B cell (primary cell): ENCODE data around the gene DLGAP3. TPM values are rescaled to one million over a fixed set of nuclear protein-coding genes. Genes with fewer than 3 reads are reported as not detected.
"Not testable (repeated sequence)": the region's sequence is repeated elsewhere in the genome, so short reads cannot be mapped to it uniquely, and the experiment has no call there.

Source experiments
- ATAC-seq: fragments of 200-7000 bp; cut with Tn5 transposase; one replicate; pipeline ENCODE4 v1.10.0; 2021; ENCODE audit warnings: low read depth, mild to moderate bottlenecking, moderate number of reproducible peaks, moderate library complexity
- CTCF ChIA-PET: fragments of 350-600 bp; sonication (Branson Sonifier 250); formaldehyde crosslinking; loops from one replicate; lab custom pipeline; 2021; ENCODE audit warnings: antibody characterized with exemption, inconsistent platforms; lab: Charles Lee
- POLR2A ChIA-PET: fragments of 350-600 bp; sonication (Branson Sonifier 250); formaldehyde crosslinking; loops from one replicate; lab custom pipeline; 2021; ENCODE audit warnings: antibody characterized with exemption; lab: Charles Lee
- DNase-seq: peaks from one replicate; pipeline ENCODE4 v3.0.0; 2013
- H2AFZ ChIP-seq: 2 replicates; pipeline ENCODE4 v1.6.1; 2012; ENCODE audit warnings: mild to moderate bottlenecking, low read depth, low read length; ENCODE audit not compliant: insufficient read depth, poor library complexity, severe bottlenecking
- H3K27ac ChIP-seq, 2 donors: 1 replicate in 1 of 2; 2 replicates in 1 of 2; pipeline ENCODE4 v1.5.1; 2012 to 2013; ENCODE audit warnings: low read length in 2 of 2, mild to moderate bottlenecking in 2 of 2, moderate library complexity in 1 of 2
- H3K27me3 ChIP-seq, 4 experiments: fragments of 200-600 bp in 1 of 4; sonication (generic) in 1 of 4; replicated peaks in 1 of 4; 1 replicate in 2 of 4; 2 replicates in 2 of 4; pipeline versions ENCODE4 v1.6.1 to v1.7.0; 2013 to 2016; ENCODE audit warnings: low read length in 3 of 4, mild to moderate bottlenecking in 2 of 4, mixed read lengths in 1 of 4, moderate library complexity in 1 of 4; ENCODE audit not compliant: insufficient read depth in 4 of 4, control insufficient read depth in 3 of 4; ENCODE audit errors: control extremely low read depth in 1 of 4
- H3K36me3 ChIP-seq, 2 experiments: replicated peaks in 1 of 2; 1 replicate in 1 of 2; 2 replicates in 1 of 2; pipeline versions ENCODE4 v1.6.1 to v1.7.1; 2013; ENCODE audit warnings: low read length in 1 of 2; ENCODE audit not compliant: insufficient read depth in 2 of 2, control insufficient read depth in 1 of 2; ENCODE audit errors: control extremely low read depth in 1 of 2, extremely low read depth in 1 of 2
- H3K4me1 ChIP-seq, 2 donors: fragments of 200-600 bp in 1 of 2; sonication (generic) in 1 of 2; 1 replicate in 1 of 2; 2 replicates in 1 of 2; pipeline versions ENCODE4 v1.5.1 to v1.6.1; 2013 to 2017; ENCODE audit warnings: low read length in 2 of 2; ENCODE audit not compliant: control insufficient read depth in 2 of 2, insufficient read depth in 2 of 2
- H3K4me2 ChIP-seq: replicated peaks from 2 replicates; pipeline ENCODE3; 2012; ENCODE audit warnings: mild to moderate bottlenecking, low read depth, low read length; ENCODE audit not compliant: poor library complexity, severe bottlenecking
- H3K4me3 ChIP-seq, 5 experiments: fragments of 200-600 bp in 1 of 5; sonication (generic) in 1 of 5; 1 replicate in 3 of 5; 2 replicates in 2 of 5; pipeline versions ENCODE4 v1.5.1 to v1.7.0; 2011 to 2016; ENCODE audit warnings: low read length in 4 of 5, mild to moderate bottlenecking in 4 of 5, low read depth in 2 of 5, control low read depth in 1 of 5, moderate library complexity in 1 of 5; ENCODE audit not compliant: insufficient read depth in 1 of 5; ENCODE audit errors: control extremely low read depth in 1 of 5, extremely low read depth in 1 of 5
- H3K79me2 ChIP-seq: fragments of 200-600 bp; sonication (generic); one replicate; pipeline ENCODE4 v1.6.0; 2016; ENCODE audit warnings: low read length; ENCODE audit not compliant: control insufficient read depth, insufficient read depth
- H3K9ac ChIP-seq: fragments of 200-600 bp; sonication (generic); 2 replicates; pipeline ENCODE4 v1.6.1; 2017; ENCODE audit warnings: mild to moderate bottlenecking, low read length, moderate library complexity
- H3K9me3 ChIP-seq, 3 donors: one replicate each; pipeline versions ENCODE4 v1.6.1 to v1.7.1; 2013; ENCODE audit warnings: low read length in 2 of 3; ENCODE audit not compliant: control insufficient read depth in 2 of 3, insufficient read depth in 1 of 3; ENCODE audit errors: control extremely low read depth in 1 of 3
- H4K20me1 ChIP-seq: 2 replicates; pipeline ENCODE4 v1.6.0; 2012; ENCODE audit warnings: mild to moderate bottlenecking, low read length; ENCODE audit not compliant: insufficient read depth, control insufficient read depth, poor library complexity, severe bottlenecking
- H3K27ac Mint-ChIP-seq: one replicate; pipeline ENCODE4 v1.8.0; 2021; ENCODE audit warnings: mixed read lengths
- H3K27me3 Mint-ChIP-seq: one replicate; pipeline ENCODE4 v1.8.0; 2021; ENCODE audit warnings: mixed read lengths
- H3K4me1 Mint-ChIP-seq: one replicate; pipeline ENCODE4 v1.8.0; 2021; ENCODE audit warnings: mixed read lengths
- H3K4me3 Mint-ChIP-seq: one replicate; pipeline ENCODE4 v1.8.0; 2021; ENCODE audit warnings: mixed read lengths
- H3K9me3 Mint-ChIP-seq: one replicate; pipeline ENCODE4 v1.8.0; 2022; ENCODE audit warnings: mixed read lengths; ENCODE audit not compliant: insufficient read depth
- CTCF ChIP-seq: fragments of 200-600 bp; IDR thresholded peaks from one replicate; pipeline ENCODE4 v1.8.0; 2022; ENCODE audit warnings: antibody characterized with exemption, mild to moderate bottlenecking
- EZH2 ChIP-seq: IDR thresholded peaks from 2 replicates; pipeline ENCODE4 v1.6.1; 2012; ENCODE audit warnings: borderline replicate concordance, low read depth, mild to moderate bottlenecking, moderate library complexity, low read length; ENCODE audit not compliant: insufficient read depth, poor library complexity, severe bottlenecking
- WGBS: methylation state at CpG from one replicate; pipeline ENCODE4 v1.1.5; 2013; ENCODE audit warnings: missing lambda C conversion rate; ENCODE audit not compliant: insufficient coverage; 5-methylcytosine and 5-hydroxymethylcytosine counted together
- intact Hi-C: fragments of 100-400 bp; cut with micrococcal nuclease; formaldehyde crosslinking; loops from one replicate; pipeline ENCODE4 v1.10.0; 2022
- polyA plus RNA-seq: library from polyadenylated mRNA; depleted of rRNA; stranded (reverse); fragments of >200 nt; gene quantifications from 2 replicates; pipeline ENCODE4 v1.2.3, GENCODE V29; 2012
- total RNA-seq, 2 donors: library from RNA; stranded (reverse); fragments of 120-200 nt in 1 of 2; gene quantifications; 1 replicate in 1 of 2; 2 replicates in 1 of 2; pipeline versions ENCODE4 v1.2.3 to v1.2.4, GENCODE V29; 2013 to 2022

DLGAP3 gene
- total and polyA plus RNA-seq, 2 donors (not counting 1 experiment from before 2014, with no cell fraction given): 2.3 to 2.4 TPM

- POLR2A ChIA-PET: no interaction called here
- H3K27me3 Mint-ChIP-seq: peaks cover 40% of the 10 kb centered on the region
- no CpG with 5 or more reads among the region's 1 CpG for WGBS
Measured at GRCh38 chr1:34950428-34950827, 21.0 kb upstream of the DLGAP3 start.

GRCh38 chr1:34948739-34949138 lies 19.3 kb upstream of the DLGAP3 start:
- H3K4me3 ChIP-seq, intact Hi-C loops, H4K20me1 ChIP-seq, H3K9ac ChIP-seq, H3K27ac ChIP-seq, H3K4me1 Mint-ChIP-seq, H3K4me1 ChIP-seq, H2AFZ ChIP-seq, H3K79me2 ChIP-seq, H3K36me3 ChIP-seq, POLR2A ChIA-PET, H3K9me3 ChIP-seq, H3K4me3 Mint-ChIP-seq, H3K4me2 ChIP-seq, DNase-seq, H3K27ac Mint-ChIP-seq, ATAC-seq, H3K9me3 Mint-ChIP-seq: not testable (repeated sequence)
- peaks cover 0 to 13% (median 9%) of the 10 kb centered on the region in 4 experiments for H3K27me3 ChIP-seq
- WGBS: 95% methylated on average over 7 of the region's 10 CpGs
- peaks cover 35% of the 10 kb centered on the region for H3K27me3 Mint-ChIP-seq
- CTCF ChIA-PET: interaction anchor here (0.8 kb wide), 1 partner anchor 82 kb away, joined by 3 read pairs; no protein-coding TSS in a partner anchor

More at GRCh38 chr1:34950428-34950827, 21.0 kb upstream of the DLGAP3 start:
- no peak overlapping the region for H3K27ac Mint-ChIP-seq
- H3K4me3 ChIP-seq: no peak overlapping the region
- no peak for DNase-seq
- no peak overlapping the region for H3K27ac ChIP-seq
- intact Hi-C loops: no loop called here
- H3K9me3 ChIP-seq: peaks cover 0 to 7% (median 0%) of the 10 kb centered on the region in 3 donors
- CTCF ChIA-PET: no interaction called here
- no peak for ATAC-seq
- no peaks in the 10 kb centered on the region for H3K4me1 Mint-ChIP-seq
- no peaks in the 10 kb centered on the region for H4K20me1 ChIP-seq
- no peak overlapping the region for H3K4me2 ChIP-seq
- H3K9ac ChIP-seq: no peak overlapping the region
- H3K79me2 ChIP-seq: no peaks in the 10 kb centered on the region
- H3K27me3 ChIP-seq: peaks cover 0 to 12% (median 8%) of the 10 kb centered on the region in 4 experiments
- no peak overlapping the region for H3K4me3 Mint-ChIP-seq
- no peaks in the 10 kb centered on the region for H3K4me1 ChIP-seq
- H2AFZ ChIP-seq: no peak overlapping the region
- TF ChIP-seq EZH2 (no peak), CTCF (no peak)
- H3K9me3 Mint-ChIP-seq: peaks cover 3% of the 10 kb centered on the region
- no peaks in the 10 kb centered on the region for H3K36me3 ChIP-seq

- H3K27ac Mint-ChIP-seq, DNase-seq, ATAC-seq, H3K4me3 ChIP-seq, H3K9me3 Mint-ChIP-seq, H3K4me1 ChIP-seq, H2AFZ ChIP-seq, CTCF ChIA-PET, H4K20me1 ChIP-seq, H3K79me2 ChIP-seq, H3K4me1 Mint-ChIP-seq, H3K9me3 ChIP-seq, POLR2A ChIA-PET, H3K4me2 ChIP-seq, H3K36me3 ChIP-seq, intact Hi-C loops, H3K9ac ChIP-seq, H3K4me3 Mint-ChIP-seq, H3K27ac ChIP-seq: not testable (repeated sequence)
- H3K27me3 ChIP-seq: peaks cover 0 to 13% (median 9%) of the 10 kb centered on the region in 4 experiments
- 98% methylated on average over 24 of the region's 41 CpGs for WGBS
- peaks cover 32% of the 10 kb centered on the region for H3K27me3 Mint-ChIP-seq
Measured at GRCh38 chr1:34947641-34948314, 18.3 kb upstream of the DLGAP3 start.
